ENCODE measurements around the gene APEH. TPM values are rescaled to one million over a fixed set of nuclear protein-coding genes. Genes with fewer than 3 reads are reported as not detected.

Gene APEH
- total and polyA plus RNA-seq, 10 of the 15 experiments (the other 5 are each of a cell fraction or from before 2014, with no cell fraction given) = 74.4 to 214 (median 131) TPM

DNA sequence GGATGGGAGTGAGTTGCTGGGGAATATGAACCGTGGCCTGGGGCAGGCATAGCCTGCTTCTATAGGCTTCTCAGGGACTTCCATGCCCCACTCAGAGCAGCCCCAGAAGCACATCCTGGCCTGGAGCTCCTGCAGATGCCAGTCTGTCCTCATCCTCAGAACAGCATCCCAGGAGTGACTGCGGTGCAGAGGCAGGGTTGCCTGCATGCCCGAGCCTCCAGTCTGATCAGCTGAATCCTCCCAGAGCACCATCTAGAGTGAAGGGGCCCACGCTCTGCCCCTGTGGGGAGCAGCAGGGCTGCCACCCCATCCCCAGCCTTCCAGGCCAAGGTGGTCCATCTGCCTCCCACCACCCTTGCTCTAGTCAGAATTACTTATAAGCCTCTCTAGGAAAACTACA is 44.7 kb upstream of the APEH start:
- TF ChIP-seq, protein P1, sequence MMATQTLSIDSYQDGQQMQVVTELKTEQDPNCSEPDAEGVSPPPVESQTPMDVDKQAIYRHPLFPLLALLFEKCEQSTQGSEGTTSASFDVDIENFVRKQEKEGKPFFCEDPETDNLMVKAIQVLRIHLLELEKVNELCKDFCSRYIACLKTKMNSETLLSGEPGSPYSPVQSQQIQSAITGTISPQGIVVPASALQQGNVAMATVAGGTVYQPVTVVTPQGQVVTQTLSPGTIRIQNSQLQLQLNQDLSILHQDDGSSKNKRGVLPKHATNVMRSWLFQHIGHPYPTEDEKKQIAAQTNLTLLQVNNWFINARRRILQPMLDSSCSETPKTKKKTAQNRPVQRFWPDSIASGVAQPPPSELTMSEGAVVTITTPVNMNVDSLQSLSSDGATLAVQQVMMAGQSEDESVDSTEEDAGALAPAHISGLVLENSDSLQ (IDR thresholded peaks at IDR 0.05) = no peak
- TF ChIP-seq ZNF217 (IDR thresholded peaks at IDR 0.05) (no peak), RCOR1 (conservative IDR thresholded peaks at IDR 0.05; ENCODE audit: low read depth, low read length) (no peak), CBX5 (IDR thresholded peaks at IDR 0.05; ENCODE audit: low read depth) (no peak), ETV6 (conservative IDR thresholded peaks at IDR 0.05 in 1 of 2, IDR thresholded peaks at IDR 0.05 in 1 of 2; ENCODE audit: borderline replicate concordance in 1 of 2, low read depth in 1 of 2) (no peak), TBL1XR1 (IDR thresholded peaks at IDR 0.05; ENCODE audit: low read depth, low read length) (no peak), BMI1 (IDR thresholded peaks at IDR 0.05; ENCODE audit: borderline replicate concordance) (no peak), SMAD1 (IDR thresholded peaks at IDR 0.05; ENCODE audit: low read depth, partially characterized antibody) (no peak), RELA (IDR thresholded peaks at IDR 0.05; ENCODE audit: borderline replicate concordance, partially characterized antibody) (no peak), SUZ12 (IDR thresholded peaks at IDR 0.05; ENCODE audit: unreplicated experiment) (no peak), KAT2A (conservative IDR thresholded peaks at IDR 0.05; ENCODE audit: control insufficient read depth, low read depth, low read length) (no peak), ZSCAN29 (IDR thresholded peaks at IDR 0.05) (no peak), BACH1 (IDR thresholded peaks at IDR 0.05; ENCODE audit: borderline replicate concordance) (no peak), LARP7 (IDR thresholded peaks at IDR 0.05) (no peak), BCL3 (IDR thresholded peaks at IDR 0.05; ENCODE audit: borderline replicate concordance, insufficient read depth, low read depth, low read length, poor library complexity, severe bottlenecking) (no peak), EGR1 (IDR thresholded peaks at IDR 0.05; ENCODE audit: borderline replicate concordance in 1 of 2, low read depth in 2 of 2, low read length in 2 of 2) (no peak), CTCF (IDR thresholded peaks at IDR 0.05 in 2 of 3, conservative IDR thresholded peaks at IDR 0.05 in 1 of 3; ENCODE audit: control insufficient read depth in 2 of 3, extremely low read depth in 1 of 3, insufficient read depth in 1 of 3, low read depth in 3 of 3, low read length in 3 of 3) (no peak), RAD21 (IDR thresholded peaks at IDR 0.05; ENCODE audit: insufficient read depth, low read depth, low read length) (no peak), PAX5 (IDR thresholded peaks at IDR 0.05; ENCODE audit: borderline replicate concordance, low read depth, low read length) (no peak)
- TF ChIP-seq, protein P2, sequence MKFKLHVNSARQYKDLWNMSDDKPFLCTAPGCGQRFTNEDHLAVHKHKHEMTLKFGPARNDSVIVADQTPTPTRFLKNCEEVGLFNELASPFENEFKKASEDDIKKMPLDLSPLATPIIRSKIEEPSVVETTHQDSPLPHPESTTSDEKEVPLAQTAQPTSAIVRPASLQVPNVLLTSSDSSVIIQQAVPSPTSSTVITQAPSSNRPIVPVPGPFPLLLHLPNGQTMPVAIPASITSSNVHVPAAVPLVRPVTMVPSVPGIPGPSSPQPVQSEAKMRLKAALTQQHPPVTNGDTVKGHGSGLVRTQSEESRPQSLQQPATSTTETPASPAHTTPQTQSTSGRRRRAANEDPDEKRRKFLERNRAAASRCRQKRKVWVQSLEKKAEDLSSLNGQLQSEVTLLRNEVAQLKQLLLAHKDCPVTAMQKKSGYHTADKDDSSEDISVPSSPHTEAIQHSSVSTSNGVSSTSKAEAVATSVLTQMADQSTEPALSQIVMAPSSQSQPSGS (IDR thresholded peaks at IDR 0.05; ENCODE audit: low read length) = no peak
- in situ Hi-C loops (cut with MboI) (no loop called here), intact Hi-C loops (cut with micrococcal nuclease; ENCODE audit: unreplicated experiment) (no loop called here)
- Histone ChIP-seq H3K27me3 (replicated peaks in 1 of 2; ENCODE audit: control insufficient read depth in 2 of 2, insufficient read depth in 2 of 2, low read length in 1 of 2) (no peaks in the 10 kb centered on the region), H3K9me3 (replicated peaks; ENCODE audit: control insufficient read depth, insufficient read depth, low read length) (no peaks in the 10 kb centered on the region; the same call in 2 of the 3 replicates), H3K79me2 (ENCODE audit: control insufficient read depth, insufficient read depth, low read length) (no peaks in the 10 kb centered on the region), H2AFZ (ENCODE audit: control insufficient read depth, low read depth, low read length) (no peak overlapping the region), H3K27ac (ENCODE audit: control insufficient read depth, insufficient read depth) (no peak overlapping the region), H4K20me1 (ENCODE audit: control insufficient read depth, insufficient read depth) (no peaks in the 10 kb centered on the region), H3K4me3 (no peak overlapping the region), H3K4me2 (ENCODE audit: control insufficient read depth, insufficient read depth) (no peak overlapping the region), H3K9ac (ENCODE audit: control insufficient read depth, insufficient read depth, low read length) (no peak overlapping the region), H3K36me3 (ENCODE audit: control insufficient read depth in 2 of 2, insufficient read depth in 2 of 2, low read length in 1 of 2) (no peaks in the 10 kb centered on the region), H3K4me1 (ENCODE audit: control insufficient read depth, insufficient read depth, low read length) (no peaks in the 10 kb centered on the region)
- SMC1A ChIA-PET (ENCODE audit: uncharacterized antibody, unreplicated experiment) = no interaction called here
- WGBS (ENCODE audit: insufficient coverage, insufficient replicate concordance, low lambda C conversion rate, missing lambda C conversion rate) = 38% methylated on average over 4 of the region's 4 CpGs
- FAIRE-seq = no peak
- POLR2A ChIA-PET = no interaction called here
- ATAC-seq = no peak
- no peak for DNase-seq (ENCODE audit: low read depth, low spot score)
- CTCF ChIA-PET = no interaction called here
- RAD21 ChIA-PET (ENCODE audit: unreplicated experiment) = no interaction called here
- no TSS peak for BruUV-seq (replicated peaks)

Measured in GM12878 (cell line).